ENCODE measurements around the gene PRPF6.

- TF ChIP-seq CTCF (CRISPR knock-in tag; IDR thresholded peaks at IDR 0.05) (no peak), PAX8 (CRISPR knock-in tag; IDR thresholded peaks at IDR 0.05; ENCODE audit: borderline replicate concordance) (no peak), BCL6 (CRISPR knock-in tag; IDR thresholded peaks at IDR 0.05) (no peak), ARNT (IDR thresholded peaks at IDR 0.05) (no peak), MAX (IDR thresholded peaks at IDR 0.05) (no peak), ZNF766 (CRISPR knock-in tag; IDR thresholded peaks at IDR 0.05; ENCODE audit: borderline replicate concordance) (no peak), RELA (CRISPR knock-in tag; IDR thresholded peaks at IDR 0.05) (no peak), ZNF207 (IDR thresholded peaks at IDR 0.05; ENCODE audit: borderline replicate concordance) (no peak), STAT5B (CRISPR knock-in tag; IDR thresholded peaks at IDR 0.05) (no peak)
Measured at GRCh38 chr20:64001607-64002011, 20.7 kb downstream of the PRPF6 start.

Measured in HepG2 (cell line).